HCT116 (cell line): ENCODE data around the gene RHD. TPM values are rescaled to one million over a fixed set of nuclear protein-coding genes. Genes with fewer than 3 reads are reported as not detected.
"Not testable (repeated sequence)": the region's sequence is repeated elsewhere in the genome, so short reads cannot be mapped to it uniquely, and the experiment has no call there.

Experiments
- ATAC-seq: fragments of 200-7000 bp; cut with Tn5 transposase; 2 replicates; pipeline ENCODE4 v1.9.1; 2020; ENCODE audit warnings: mild to moderate bottlenecking, moderate library complexity
- BruUV-seq: library from RNA; stranded (reverse); fragments of 400-500 nt; replicated peaks from 2 replicates; lab custom pipeline; 2021; lab: Mats Ljungman, UMichigan
- CTCF ChIA-PET: fragments of 300-600 bp; sonication (Branson Sonifier 250); formaldehyde crosslinking; loops from one replicate; lab custom pipeline; 2021; ENCODE audit warnings: antibody characterized with exemption; lab: Charles Lee
- POLR2A ChIA-PET: fragments of 300-600, 350-600 bp; sonication (Branson Sonifier 250); formaldehyde crosslinking; loops from one replicate; lab custom pipeline; 2021; ENCODE audit warnings: antibody characterized with exemption; lab: Charles Lee
- RAD21 ChIA-PET, 2 experiments: fragments of 300-600 bp; sonication (Branson Sonifier 250); formaldehyde crosslinking; loops; one replicate each; lab custom pipeline; 2023; ENCODE audit warnings: low total read pairs in 2 of 2; ENCODE audit not compliant: uncharacterized antibody in 2 of 2, unreplicated experiment in 2 of 2, low non-redundant PET in 1 of 2; lab: Charles Lee
- DNase-seq: peaks from one replicate; pipeline ENCODE4 v3.0.0-alpha.2; 2010; ENCODE audit warnings: low read depth, low spot score
- H2AFZ ChIP-seq: fragments of 200-600 bp; shearing (Covaris generic), sonication (generic); 2 replicates; pipeline ENCODE4 v1.6.1; 2017; ENCODE audit warnings: low read depth, mixed run types, mixed read lengths, antibody characterized with exemption, low read length; ENCODE audit not compliant: poor library complexity, severe bottlenecking
- H3K27ac ChIP-seq: 2 replicates; pipeline ENCODE4 v1.5.1; 2012; ENCODE audit warnings: low read depth, low read length
- H3K27me3 ChIP-seq: fragments of 200-600 bp; sonication (generic); 2 replicates; pipeline ENCODE4 v1.6.1; 2016; ENCODE audit warnings: mixed run types, low read length, mixed read lengths; ENCODE audit not compliant: insufficient read depth
- H3K36me3 ChIP-seq, 2 experiments: fragments of 200-500 bp in 1 of 2; fragments of 200-600 bp in 1 of 2; sonication (Bioruptor generic) in 1 of 2; sonication (generic) in 1 of 2; 2 replicates each; pipeline versions ENCODE4 v1.5.1 to v1.6.1; 2014 to 2016; ENCODE audit warnings: low read length in 2 of 2, inconsistent platforms in 1 of 2, mixed read lengths in 1 of 2, mixed run types in 1 of 2; ENCODE audit not compliant: insufficient read depth in 2 of 2, control insufficient read depth in 1 of 2
- H3K4me1 ChIP-seq, 2 experiments: fragments of 200-600 bp in 1 of 2; sonication (generic) in 1 of 2; 2 replicates each; pipeline versions ENCODE4 v1.5.1 to v1.6.1; 2012 to 2017; ENCODE audit warnings: low read length in 2 of 2, inconsistent platforms in 1 of 2, mild to moderate bottlenecking in 1 of 2, mixed read lengths in 1 of 2, mixed run types in 1 of 2, moderate library complexity in 1 of 2; ENCODE audit not compliant: insufficient read depth in 2 of 2, control insufficient read depth in 1 of 2
- H3K4me2 ChIP-seq: fragments of 200-600 bp; sonication (generic); 2 replicates; pipeline ENCODE4 v1.6.1; 2017; ENCODE audit warnings: mixed run types, low read length, mixed read lengths
- H3K4me3 ChIP-seq, 2 experiments: fragments of 200-600 bp in 1 of 2; sonication (generic) in 1 of 2; replicated peaks in 1 of 2; 2 replicates each; pipeline ENCODE4 v1.5.1; 2011 to 2016; ENCODE audit warnings: low read length in 2 of 2, control low read depth in 1 of 2, low read depth in 1 of 2, mild to moderate bottlenecking in 1 of 2, mixed read lengths in 1 of 2, mixed run types in 1 of 2
- H3K79me2 ChIP-seq: fragments of 200-600 bp; sonication (generic); 2 replicates; pipeline ENCODE4 v1.6.1; 2017; ENCODE audit warnings: mild to moderate bottlenecking, mixed run types, low read length, moderate library complexity, mixed read lengths; ENCODE audit not compliant: insufficient read depth
- H3K9ac ChIP-seq: fragments of 200-600 bp; sonication (generic); 2 replicates; pipeline ENCODE4 v1.6.1; 2016; ENCODE audit warnings: low read length, mixed read lengths
- H3K9me2 ChIP-seq: fragments of 200-600 bp; sonication (generic), shearing (Covaris generic); 2 replicates; pipeline ENCODE4 v1.6.1; 2017; ENCODE audit warnings: mixed run types, mild to moderate bottlenecking, moderate library complexity; ENCODE audit not compliant: insufficient read depth
- H3K9me3 ChIP-seq, 2 experiments: fragments of 200-500 bp in 1 of 2; fragments of 200-600 bp in 1 of 2; sonication (Bioruptor generic) in 1 of 2; sonication (generic) in 1 of 2; 2 replicates each; pipeline ENCODE4 v1.6.1; 2014 to 2017; ENCODE audit warnings: low read length in 2 of 2, mixed read lengths in 2 of 2, inconsistent platforms in 1 of 2, low read depth in 1 of 2, mild to moderate bottlenecking in 1 of 2, mixed run types in 1 of 2, moderate library complexity in 1 of 2; ENCODE audit not compliant: control insufficient read depth in 1 of 2, insufficient read depth in 1 of 2
- H4K20me1 ChIP-seq: fragments of 200-600 bp; sonication (generic), shearing (Covaris generic); 2 replicates; pipeline ENCODE4 v1.6.1; 2017; ENCODE audit warnings: mixed run types, mild to moderate bottlenecking, moderate library complexity; ENCODE audit not compliant: insufficient read depth
- EGR1 ChIP-seq: IDR thresholded peaks from 2 replicates; pipeline ENCODE4 v1.6.1; 2012; ENCODE audit warnings: low read depth
- POLR2AphosphoS5 ChIP-seq: IDR thresholded peaks from 2 replicates; pipeline ENCODE4 v1.6.1; 2011; ENCODE audit warnings: mild to moderate bottlenecking, low read depth, low read length, moderate library complexity
- intact Hi-C: fragments of 100-400 bp; cut with micrococcal nuclease; formaldehyde crosslinking; loops from 2 replicates; pipeline ENCODE4 v1.10.0; 2022
- total RNA-seq: library from RNA; stranded (reverse); gene quantifications from one replicate; pipeline ENCODE4 v1.2.1, GENCODE V29; 2021; ENCODE audit not compliant: unreplicated experiment

Gene RHD
- total RNA-seq, 1 experiment from 2014 or later = not detected

GRCh38 chr1:25266554-25267287 is 5.6 kb upstream of the RHD start:
- H3K79me2 ChIP-seq, H3K27ac ChIP-seq, BruUV-seq, H3K27me3 ChIP-seq, intact Hi-C loops, CTCF ChIA-PET, H4K20me1 ChIP-seq, H3K4me1 ChIP-seq, DNase-seq, H2AFZ ChIP-seq, RAD21 ChIA-PET, H3K9me2 ChIP-seq, POLR2A ChIA-PET, H3K9me3 ChIP-seq, H3K36me3 ChIP-seq: not testable (repeated sequence)
- 0 out of 2 replicates have a peak overlapping the region, but pooled peaks have one; percentile 35 for H3K9ac ChIP-seq
- peak overlapping the region; percentile 39 to 54 for H3K4me3 ChIP-seq
- ATAC-seq = peak; percentile 73
- peak overlapping the region; percentile 67 for H3K4me2 ChIP-seq

DNA sequence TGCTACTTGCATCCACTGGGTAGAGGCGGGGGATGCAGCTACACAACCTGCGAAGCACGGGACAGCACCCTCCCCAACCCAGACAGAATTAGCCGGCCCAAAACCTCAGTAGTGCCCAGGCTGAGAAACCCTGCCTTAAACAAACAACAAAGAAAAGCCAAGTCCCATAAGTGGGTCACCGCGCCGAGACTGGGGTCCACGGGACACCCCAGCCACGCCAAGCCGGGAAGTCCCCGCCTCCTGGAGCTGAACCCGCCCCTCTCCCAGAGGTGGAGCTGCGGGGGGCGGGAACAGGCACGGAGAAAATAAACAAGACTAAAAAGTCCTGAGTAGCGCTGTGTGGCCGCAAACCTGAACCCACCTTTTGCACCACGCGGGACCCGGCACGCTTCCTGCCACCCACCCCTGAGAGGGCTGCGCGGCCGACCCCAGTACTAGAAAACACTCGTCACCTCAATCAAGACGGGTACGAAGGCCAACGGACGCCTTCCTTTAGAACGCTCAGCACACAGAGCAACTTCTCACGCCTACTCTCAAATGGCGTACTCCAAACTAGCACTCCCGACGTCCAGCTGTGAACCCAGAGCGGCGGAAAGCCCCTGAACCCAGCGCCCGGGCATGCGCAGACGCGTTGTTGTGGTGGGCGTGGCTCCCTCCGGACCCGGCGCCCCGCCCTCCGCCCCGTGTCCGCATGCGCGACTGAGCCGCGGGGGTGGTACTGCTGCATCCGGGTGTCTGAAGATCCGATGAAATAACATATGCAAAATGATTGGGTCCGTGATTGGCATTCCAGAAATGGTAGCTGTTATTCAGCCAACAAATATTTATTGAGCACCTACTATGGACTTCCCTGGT is 4.8 kb upstream of the RHD start:
- BruUV-seq = TSS peak; percentile 78
- H3K27ac ChIP-seq, RAD21 ChIA-PET, H3K79me2 ChIP-seq, H3K36me3 ChIP-seq, H2AFZ ChIP-seq, H4K20me1 ChIP-seq, H3K4me1 ChIP-seq, intact Hi-C loops, CTCF ChIA-PET, H3K9me3 ChIP-seq, POLR2A ChIA-PET, H3K27me3 ChIP-seq, H3K9me2 ChIP-seq: not testable (repeated sequence)
- Histone ChIP-seq H3K4me2 (peak overlapping the region; percentile 63), H3K9ac (peak overlapping the region; percentile 17; the same call in 1 of the 2 replicates), H3K4me3 (peak overlapping the region; percentile 38 to 43)
- ATAC-seq = peak; percentile 87
- TF ChIP-seq POLR2AphosphoS5 = peak; percentile 34; the same call in 1 of the 2 replicates
- TF ChIP-seq EGR1 = peak; percentile 74
- DNase-seq = peak; percentile 54

DNA sequence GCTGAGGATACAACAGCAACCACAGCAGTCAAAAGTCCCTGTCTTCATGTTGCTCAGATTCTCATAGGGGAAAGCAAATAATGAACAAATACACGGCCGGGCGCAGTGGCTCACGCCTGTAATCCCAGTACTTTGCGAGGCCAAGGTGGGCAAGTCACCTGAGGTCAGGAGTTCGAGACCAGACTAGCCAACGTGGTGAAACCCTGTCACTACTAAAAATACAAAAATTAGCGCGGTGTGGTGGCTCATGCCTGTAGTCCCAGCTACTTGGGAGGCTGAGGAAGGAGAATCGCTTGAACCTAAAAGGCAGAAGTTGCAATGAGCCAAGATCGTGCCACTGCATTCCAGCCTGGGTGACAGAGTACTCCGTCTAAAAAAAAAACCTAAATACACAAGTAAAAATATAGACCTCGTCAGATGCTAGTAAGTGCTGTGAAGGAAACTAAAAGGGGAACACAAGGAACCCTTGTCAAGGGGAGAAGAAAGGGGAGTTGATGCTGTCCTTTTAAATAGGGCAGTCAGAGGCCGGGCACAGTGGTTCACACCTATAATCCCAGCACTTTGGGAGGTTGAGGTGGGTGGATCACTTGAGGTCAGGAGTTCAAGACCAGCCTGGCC is 4.1 kb upstream of the RHD start:
- intact Hi-C loops, H3K27me3 ChIP-seq, H3K9ac ChIP-seq, CTCF ChIA-PET, POLR2A ChIA-PET, DNase-seq, H3K9me2 ChIP-seq, H3K4me1 ChIP-seq, BruUV-seq, H3K79me2 ChIP-seq, RAD21 ChIA-PET, H2AFZ ChIP-seq, H3K9me3 ChIP-seq, H3K36me3 ChIP-seq, H3K27ac ChIP-seq, H4K20me1 ChIP-seq: not testable (repeated sequence)
- peak overlapping the region; percentile 63 for H3K4me2 ChIP-seq
- peak; percentile 8; the same call in 1 of the 2 replicates for ATAC-seq
- peak overlapping the region; percentile 38 to 43 for H3K4me3 ChIP-seq

GRCh38 chr1:25275648-25276047 is 3.3 kb downstream of the RHD start:
- H3K36me3 ChIP-seq, DNase-seq, H3K4me3 ChIP-seq, POLR2A ChIA-PET, H3K27ac ChIP-seq, H3K4me1 ChIP-seq, CTCF ChIA-PET, H3K27me3 ChIP-seq, ATAC-seq, H4K20me1 ChIP-seq, intact Hi-C loops, H3K9me2 ChIP-seq, BruUV-seq, H3K79me2 ChIP-seq, H3K4me2 ChIP-seq, H3K9ac ChIP-seq, H2AFZ ChIP-seq, RAD21 ChIA-PET, H3K9me3 ChIP-seq: not testable (repeated sequence)
